H9 (cell line): ENCODE results near the gene RGL4. TPM values are rescaled to one million over a fixed set of nuclear protein-coding genes. Genes with fewer than 3 reads are reported as not detected.

ENCODE experiments used
- DNase-seq: peaks from one replicate; pipeline ENCODE4 v3.0.0-alpha.2; 2017
- H2AFZ ChIP-seq: one replicate; pipeline ENCODE4 v1.6.1; 2013; ENCODE audit warnings: mild to moderate bottlenecking, low read length, control low read depth, moderate library complexity
- H2AK5ac ChIP-seq: 2 replicates; pipeline ENCODE4 v1.6.1; 2013; ENCODE audit warnings: low read length, control low read depth, mixed read lengths; ENCODE audit not compliant: insufficient read length
- H2BK120ac ChIP-seq: one replicate; pipeline ENCODE4 v1.6.1; 2013; ENCODE audit warnings: low read depth, mild to moderate bottlenecking, low read length, control low read depth, inconsistent platforms; ENCODE audit not compliant: poor library complexity, severe bottlenecking
- H2BK12ac ChIP-seq: 2 replicates; pipeline ENCODE4 v1.6.1; 2013; ENCODE audit warnings: low read length, control low read depth, mixed read lengths, low read depth; ENCODE audit not compliant: insufficient read length
- H2BK15ac ChIP-seq: 2 replicates; pipeline ENCODE4 v1.6.1; 2013; ENCODE audit warnings: low read depth, low read length, control low read depth
- H2BK20ac ChIP-seq: one replicate; pipeline ENCODE4 v1.6.1; 2013; ENCODE audit warnings: low read depth, mild to moderate bottlenecking, low read length, control low read depth, inconsistent platforms; ENCODE audit not compliant: poor library complexity, severe bottlenecking
- H2BK5ac ChIP-seq: 2 replicates; pipeline ENCODE4 v1.6.1; 2013; ENCODE audit warnings: low read length, control low read depth, mixed read lengths; ENCODE audit not compliant: insufficient read length
- H3K14ac ChIP-seq: 2 replicates; pipeline ENCODE4 v1.6.1; 2013; ENCODE audit warnings: low read length, control low read depth; ENCODE audit not compliant: insufficient read depth
- H3K18ac ChIP-seq: 2 replicates; pipeline ENCODE4 v1.6.1; 2013; ENCODE audit warnings: low read depth, mild to moderate bottlenecking, mixed read lengths, low read length, control low read depth; ENCODE audit not compliant: insufficient read length
- H3K23ac ChIP-seq: 2 replicates; pipeline ENCODE4 v1.6.1; 2013; ENCODE audit warnings: low read length, control low read depth, mixed read lengths, low read depth; ENCODE audit not compliant: insufficient read length
- H3K23me2 ChIP-seq: 2 replicates; pipeline ENCODE4 v1.6.1; 2013; ENCODE audit warnings: low read depth, mild to moderate bottlenecking, mixed read lengths, low read length, control low read depth; ENCODE audit not compliant: insufficient read length, poor library complexity, severe bottlenecking
- H3K27ac ChIP-seq: 2 replicates; pipeline ENCODE4 v1.5.1; 2013; ENCODE audit warnings: low read length, control low read depth, mixed read lengths, low read depth; ENCODE audit not compliant: insufficient read length
- H3K27me3 ChIP-seq: 2 replicates; pipeline ENCODE4 v1.6.1; 2013; ENCODE audit warnings: low read length, control low read depth, inconsistent platforms; ENCODE audit not compliant: insufficient read depth
- H3K4ac ChIP-seq: 2 replicates; pipeline ENCODE4 v1.6.1; 2013; ENCODE audit warnings: low read depth, mild to moderate bottlenecking, control low read depth, inconsistent platforms, low read length, moderate library complexity
- H3K4me1 ChIP-seq: 2 replicates; pipeline ENCODE4 v1.6.1; 2013; ENCODE audit warnings: low read length, control low read depth, inconsistent platforms; ENCODE audit not compliant: insufficient read depth
- H3K4me2 ChIP-seq: 2 replicates; pipeline ENCODE4 v1.6.1; 2013; ENCODE audit warnings: low read length, control low read depth, mixed read lengths; ENCODE audit not compliant: insufficient read length, insufficient read depth
- H3K56ac ChIP-seq: 2 replicates; pipeline ENCODE4 v1.6.1; 2013; ENCODE audit warnings: low read depth, mild to moderate bottlenecking, mixed read lengths, low read length, control low read depth; ENCODE audit not compliant: insufficient read length
- H3K79me1 ChIP-seq: 2 replicates; pipeline ENCODE4 v1.6.1; 2013; ENCODE audit warnings: low read depth, mild to moderate bottlenecking, moderate library complexity, low read length, control low read depth, inconsistent platforms; ENCODE audit not compliant: insufficient read depth, poor library complexity, severe bottlenecking
- H3K79me2 ChIP-seq: 2 replicates; pipeline ENCODE4 v1.6.1; 2013; ENCODE audit warnings: low read length, control low read depth, inconsistent platforms; ENCODE audit not compliant: insufficient read depth
- H3K9ac ChIP-seq: 2 replicates; pipeline ENCODE4 v1.6.1; 2013; ENCODE audit warnings: low read length, control low read depth, mixed read lengths; ENCODE audit not compliant: insufficient read length; ENCODE audit errors: extremely low read depth
- H3K9me3 ChIP-seq: one replicate; pipeline ENCODE4 v1.6.1; 2013; ENCODE audit warnings: low read depth, low read length, inconsistent platforms; ENCODE audit not compliant: control insufficient read depth
- H3T11ph ChIP-seq: one replicate; pipeline ENCODE4 v1.6.1; 2013; ENCODE audit warnings: mild to moderate bottlenecking, low read length, control low read depth, inconsistent platforms
- H4K20me1 ChIP-seq: one replicate; pipeline ENCODE4 v1.6.1; 2013; ENCODE audit not compliant: control insufficient read depth, insufficient read length, insufficient read depth
- H4K5ac ChIP-seq: 2 replicates; pipeline ENCODE4 v1.6.1; 2013; ENCODE audit warnings: low read depth, mild to moderate bottlenecking, mixed read lengths, low read length, control low read depth; ENCODE audit not compliant: insufficient read length
- H4K8ac ChIP-seq: replicated peaks from 2 replicates; pipeline ENCODE4 v1.6.1; 2013; ENCODE audit warnings: low read length, control low read depth, mixed read lengths, low read depth; ENCODE audit not compliant: insufficient read length
- H4K91ac ChIP-seq: 2 replicates; pipeline ENCODE4 v1.6.1; 2013; ENCODE audit warnings: low read depth, mild to moderate bottlenecking, moderate library complexity, mixed read lengths, low read length, control low read depth; ENCODE audit not compliant: insufficient read length
- H3K27ac Mint-ChIP-seq, 3 experiments: 2 replicates in 2 of 3; 3 replicates in 1 of 3; pipeline ENCODE4 v1.8.0; 2020 to 2021; ENCODE audit warnings: mixed read lengths in 3 of 3, mild to moderate bottlenecking in 1 of 3, moderate library complexity in 1 of 3
- H3K27me3 Mint-ChIP-seq: 2 replicates; pipeline ENCODE4 v1.8.0; 2021; ENCODE audit warnings: low read depth, mild to moderate bottlenecking, moderate library complexity, mixed read lengths
- H3K36me3 Mint-ChIP-seq, 3 experiments: 2 replicates in 2 of 3; 3 replicates in 1 of 3; pipeline ENCODE4 v1.8.0; 2020 to 2021; ENCODE audit warnings: low read depth in 3 of 3, mixed read lengths in 3 of 3; ENCODE audit not compliant: insufficient read depth in 1 of 3
- H3K4me1 Mint-ChIP-seq, 2 experiments: 2 replicates each; pipeline ENCODE4 v1.8.0; 2020; ENCODE audit warnings: mixed read lengths in 2 of 2
- H3K4me3 Mint-ChIP-seq, 2 experiments: 2 replicates in 1 of 2; 3 replicates in 1 of 2; pipeline ENCODE4 v1.8.0; 2020 to 2021; ENCODE audit warnings: mild to moderate bottlenecking in 2 of 2, mixed read lengths in 2 of 2, moderate library complexity in 1 of 2
- H3K9me3 Mint-ChIP-seq, 2 experiments: 2 replicates in 1 of 2; 3 replicates in 1 of 2; pipeline ENCODE4 v1.8.0; 2020; ENCODE audit warnings: mild to moderate bottlenecking in 2 of 2, mixed read lengths in 2 of 2, moderate library complexity in 1 of 2
- CTCF ChIP-seq: fragments of 200-600 bp; sonication (generic); conservative IDR thresholded peaks from 3 replicates; pipeline ENCODE4 v1.8.0; 2021; ENCODE audit warnings: antibody characterized with exemption, mild to moderate bottlenecking
- WGBS: extraction: QIAGEN DNeasy Blood & Tissue Kit; methylation state at CpG from one replicate; pipeline ENCODE4 v1.1.7; 2013; ENCODE audit warnings: missing lambda C conversion rate, low lambda C conversion rate, mixed read lengths; ENCODE audit not compliant: insufficient read length; ENCODE audit errors: extremely low coverage; 5-methylcytosine and 5-hydroxymethylcytosine counted together
- total RNA-seq: library from RNA; stranded (reverse); gene quantifications from 2 replicates; pipeline ENCODE4 v1.2.1, GENCODE V29; 2021

The RGL4 gene
- total RNA-seq, 1 experiment from 2014 or later, result not detected

DNA sequence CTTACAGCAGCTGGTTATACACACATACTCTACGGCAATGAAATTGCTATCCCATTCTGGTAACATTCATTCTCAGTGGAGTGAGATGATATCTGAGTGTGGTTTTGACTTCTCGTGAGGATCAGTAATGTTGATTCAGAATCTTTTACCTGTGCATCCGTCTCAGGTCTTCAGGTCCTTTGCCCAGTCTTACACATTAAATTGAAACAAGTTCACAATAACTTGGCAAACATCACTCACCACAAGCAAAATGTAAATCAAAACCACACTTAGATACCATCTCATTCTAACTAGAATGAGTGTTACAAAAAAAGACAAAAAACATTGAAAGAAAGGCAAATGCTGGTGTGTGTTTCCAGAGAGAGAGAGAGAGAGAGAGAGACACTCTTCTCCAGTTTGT is 14.0 kb downstream of the RGL4 start:
- no peaks in the 10 kb centered on the region for H3K23me2 ChIP-seq
- no peak overlapping the region for H3K4me2 ChIP-seq
- H3K9ac ChIP-seq, result no peak overlapping the region
- no peaks in the 10 kb centered on the region for H3K27me3 ChIP-seq
- Mint-ChIP-seq H3K36me3 (peaks cover 33 to 81% (median 62%) of the 10 kb centered on the region in 3 experiments; a peak in 6 of 7 replicates), H3K27ac (no peak overlapping the region), H3K4me1 (no peaks in the 10 kb centered on the region), H3K9me3 (no peaks in the 10 kb centered on the region), H3K4me3 (no peak overlapping the region), H3K27me3 (no peaks in the 10 kb centered on the region)
- no peak overlapping the region for H2BK120ac ChIP-seq
- no peak overlapping the region for H3K14ac ChIP-seq
- no peak overlapping the region for H3K18ac ChIP-seq
- no peak overlapping the region for H2BK20ac ChIP-seq
- H2BK15ac ChIP-seq, result no peak overlapping the region
- no peaks in the 10 kb centered on the region for H3K79me2 ChIP-seq
- no peaks in the 10 kb centered on the region for H3K79me1 ChIP-seq
- DNase-seq, result no peak
- no peak overlapping the region for H2AK5ac ChIP-seq
- no peak overlapping the region for H4K91ac ChIP-seq
- no peak overlapping the region for H3K56ac ChIP-seq
- H3K9me3 ChIP-seq, result no peaks in the 10 kb centered on the region
- no peak overlapping the region for H3K4ac ChIP-seq
- no peaks in the 10 kb centered on the region for H3K4me1 ChIP-seq
- no peak overlapping the region for H4K5ac ChIP-seq
- H2BK5ac ChIP-seq, result no peak overlapping the region
- no peak for TF ChIP-seq CTCF
- no peaks in the 10 kb centered on the region for H4K20me1 ChIP-seq
- no peak overlapping the region for H2AFZ ChIP-seq
- H3K27ac ChIP-seq, result no peak overlapping the region
- no peak overlapping the region for H4K8ac ChIP-seq
- no peak overlapping the region for H3T11ph ChIP-seq
- no peak overlapping the region for H3K23ac ChIP-seq
- WGBS, result no CpG with 5 or more reads among the region's 3 CpGs
- H2BK12ac ChIP-seq, result no peak overlapping the region
